GM23338 (cell line): ENCODE results near the gene FAM171A2. TPM values are rescaled to one million over a fixed set of nuclear protein-coding genes. Genes with fewer than 3 reads are reported as not detected.

Experiments used
- CREB1 ChIP-seq: fragments of 250-450 bp; sonication (Bioruptor Pico); IDR thresholded peaks from 2 replicates; pipeline ENCODE4 v1.5.0; 2020; ENCODE audit warnings: low read depth, mild to moderate bottlenecking, moderate library complexity
- EZH2 ChIP-seq: fragments of 200-600 bp; sonication (generic); IDR thresholded peaks from one replicate; pipeline ENCODE4 v1.8.0; 2017; ENCODE audit warnings: antibody characterized with exemption, mild to moderate bottlenecking, low read depth; ENCODE audit not compliant: unreplicated experiment
- STAT1 ChIP-seq: IDR thresholded peaks from one replicate; pipeline ENCODE4 v1.6.1; 2016; ENCODE audit warnings: antibody characterized with exemption; ENCODE audit not compliant: unreplicated experiment
- ZNF331 ChIP-seq: fragments of 250-450 bp; sonication (Bioruptor Pico); IDR thresholded peaks from 2 replicates; pipeline ENCODE4 v1.5.0; 2020; ENCODE audit warnings: low read depth, mild to moderate bottlenecking, moderate library complexity
- polyA plus RNA-seq: library from polyadenylated mRNA; unstranded; fragments of >200 nt; fragmentation: Nextera tagmentation; extraction: Ambion mirVana; gene quantifications from 2 replicates; pipeline ENCODE4 v1.2.1, GENCODE V29; 2016
- total RNA-seq: library from RNA; depleted of rRNA; stranded (reverse); fragments of >200 nt; shearing (Covaris generic); gene quantifications from 2 replicates; pipeline ENCODE4 v1.2.3, GENCODE V29; 2014
- TF ChIP-seq, protein P1 (sequence below): fragments of 250-450 bp; sonication (Bioruptor Pico); IDR thresholded peaks from 2 replicates; pipeline ENCODE4 v1.5.0; 2020; ENCODE audit warnings: mild to moderate bottlenecking, moderate library complexity
- TF ChIP-seq, protein P2 (sequence below): IDR thresholded peaks from one replicate; pipeline ENCODE4 v1.6.1; 2018; ENCODE audit warnings: antibody characterized with exemption; ENCODE audit not compliant: unreplicated experiment

Gene FAM171A2
- total and polyA plus RNA-seq, 2 experiments from 2014 or later, result 4.1 to 35.4 TPM

GRCh38 chr17:44389723-44390202 is 26.1 kb upstream of the FAM171A2 start (continued):
- TF ChIP-seq, protein P1, sequence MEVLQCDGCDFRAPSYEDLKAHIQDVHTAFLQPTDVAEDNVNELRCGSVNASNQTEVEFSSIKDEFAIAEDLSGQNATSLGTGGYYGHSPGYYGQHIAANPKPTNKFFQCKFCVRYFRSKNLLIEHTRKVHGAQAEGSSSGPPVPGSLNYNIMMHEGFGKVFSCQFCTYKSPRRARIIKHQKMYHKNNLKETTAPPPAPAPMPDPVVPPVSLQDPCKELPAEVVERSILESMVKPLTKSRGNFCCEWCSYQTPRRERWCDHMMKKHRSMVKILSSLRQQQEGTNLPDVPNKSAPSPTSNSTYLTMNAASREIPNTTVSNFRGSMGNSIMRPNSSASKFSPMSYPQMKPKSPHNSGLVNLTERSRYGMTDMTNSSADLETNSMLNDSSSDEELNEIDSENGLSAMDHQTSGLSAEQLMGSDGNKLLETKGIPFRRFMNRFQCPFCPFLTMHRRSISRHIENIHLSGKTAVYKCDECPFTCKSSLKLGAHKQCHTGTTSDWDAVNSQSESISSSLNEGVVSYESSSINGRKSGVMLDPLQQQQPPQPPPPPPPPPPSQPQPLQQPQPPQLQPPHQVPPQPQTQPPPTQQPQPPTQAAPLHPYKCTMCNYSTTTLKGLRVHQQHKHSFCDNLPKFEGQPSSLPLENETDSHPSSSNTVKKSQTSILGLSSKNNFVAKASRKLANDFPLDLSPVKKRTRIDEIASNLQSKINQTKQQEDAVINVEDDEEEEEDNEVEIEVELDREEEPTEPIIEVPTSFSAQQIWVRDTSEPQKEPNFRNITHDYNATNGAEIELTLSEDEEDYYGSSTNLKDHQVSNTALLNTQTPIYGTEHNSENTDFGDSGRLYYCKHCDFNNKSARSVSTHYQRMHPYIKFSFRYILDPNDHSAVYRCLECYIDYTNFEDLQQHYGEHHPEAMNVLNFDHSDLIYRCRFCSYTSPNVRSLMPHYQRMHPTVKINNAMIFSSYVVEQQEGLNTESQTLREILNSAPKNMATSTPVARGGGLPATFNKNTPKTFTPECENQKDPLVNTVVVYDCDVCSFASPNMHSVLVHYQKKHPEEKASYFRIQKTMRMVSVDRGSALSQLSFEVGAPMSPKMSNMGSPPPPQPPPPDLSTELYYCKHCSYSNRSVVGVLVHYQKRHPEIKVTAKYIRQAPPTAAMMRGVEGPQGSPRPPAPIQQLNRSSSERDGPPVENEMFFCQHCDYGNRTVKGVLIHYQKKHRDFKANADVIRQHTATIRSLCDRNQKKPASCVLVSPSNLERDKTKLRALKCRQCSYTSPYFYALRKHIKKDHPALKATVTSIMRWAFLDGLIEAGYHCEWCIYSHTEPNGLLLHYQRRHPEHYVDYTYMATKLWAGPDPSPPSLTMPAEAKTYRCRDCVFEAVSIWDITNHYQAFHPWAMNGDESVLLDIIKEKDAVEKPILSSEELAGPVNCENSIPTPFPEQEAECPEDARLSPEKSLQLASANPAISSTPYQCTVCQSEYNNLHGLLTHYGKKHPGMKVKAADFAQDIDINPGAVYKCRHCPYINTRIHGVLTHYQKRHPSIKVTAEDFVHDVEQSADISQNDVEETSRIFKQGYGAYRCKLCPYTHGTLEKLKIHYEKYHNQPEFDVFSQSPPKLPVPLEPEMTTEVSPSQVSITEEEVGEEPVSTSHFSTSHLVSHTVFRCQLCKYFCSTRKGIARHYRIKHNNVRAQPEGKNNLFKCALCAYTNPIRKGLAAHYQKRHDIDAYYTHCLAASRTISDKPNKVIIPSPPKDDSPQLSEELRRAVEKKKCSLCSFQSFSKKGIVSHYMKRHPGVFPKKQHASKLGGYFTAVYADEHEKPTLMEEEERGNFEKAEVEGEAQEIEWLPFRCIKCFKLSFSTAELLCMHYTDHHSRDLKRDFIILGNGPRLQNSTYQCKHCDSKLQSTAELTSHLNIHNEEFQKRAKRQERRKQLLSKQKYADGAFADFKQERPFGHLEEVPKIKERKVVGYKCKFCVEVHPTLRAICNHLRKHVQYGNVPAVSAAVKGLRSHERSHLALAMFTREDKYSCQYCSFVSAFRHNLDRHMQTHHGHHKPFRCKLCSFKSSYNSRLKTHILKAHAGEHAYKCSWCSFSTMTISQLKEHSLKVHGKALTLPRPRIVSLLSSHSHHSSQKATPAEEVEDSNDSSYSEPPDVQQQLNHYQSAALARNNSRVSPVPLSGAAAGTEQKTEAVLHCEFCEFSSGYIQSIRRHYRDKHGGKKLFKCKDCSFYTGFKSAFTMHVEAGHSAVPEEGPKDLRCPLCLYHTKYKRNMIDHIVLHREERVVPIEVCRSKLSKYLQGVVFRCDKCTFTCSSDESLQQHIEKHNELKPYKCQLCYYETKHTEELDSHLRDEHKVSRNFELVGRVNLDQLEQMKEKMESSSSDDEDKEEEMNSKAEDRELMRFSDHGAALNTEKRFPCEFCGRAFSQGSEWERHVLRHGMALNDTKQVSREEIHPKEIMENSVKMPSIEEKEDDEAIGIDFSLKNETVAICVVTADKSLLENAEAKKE (CRISPR knock-in tag), result no peak
- TF ChIP-seq EZH2, result no peak
- TF ChIP-seq STAT1, result no peak
- TF ChIP-seq ZNF331 (CRISPR knock-in tag), result no peak
- TF ChIP-seq, protein P2, sequence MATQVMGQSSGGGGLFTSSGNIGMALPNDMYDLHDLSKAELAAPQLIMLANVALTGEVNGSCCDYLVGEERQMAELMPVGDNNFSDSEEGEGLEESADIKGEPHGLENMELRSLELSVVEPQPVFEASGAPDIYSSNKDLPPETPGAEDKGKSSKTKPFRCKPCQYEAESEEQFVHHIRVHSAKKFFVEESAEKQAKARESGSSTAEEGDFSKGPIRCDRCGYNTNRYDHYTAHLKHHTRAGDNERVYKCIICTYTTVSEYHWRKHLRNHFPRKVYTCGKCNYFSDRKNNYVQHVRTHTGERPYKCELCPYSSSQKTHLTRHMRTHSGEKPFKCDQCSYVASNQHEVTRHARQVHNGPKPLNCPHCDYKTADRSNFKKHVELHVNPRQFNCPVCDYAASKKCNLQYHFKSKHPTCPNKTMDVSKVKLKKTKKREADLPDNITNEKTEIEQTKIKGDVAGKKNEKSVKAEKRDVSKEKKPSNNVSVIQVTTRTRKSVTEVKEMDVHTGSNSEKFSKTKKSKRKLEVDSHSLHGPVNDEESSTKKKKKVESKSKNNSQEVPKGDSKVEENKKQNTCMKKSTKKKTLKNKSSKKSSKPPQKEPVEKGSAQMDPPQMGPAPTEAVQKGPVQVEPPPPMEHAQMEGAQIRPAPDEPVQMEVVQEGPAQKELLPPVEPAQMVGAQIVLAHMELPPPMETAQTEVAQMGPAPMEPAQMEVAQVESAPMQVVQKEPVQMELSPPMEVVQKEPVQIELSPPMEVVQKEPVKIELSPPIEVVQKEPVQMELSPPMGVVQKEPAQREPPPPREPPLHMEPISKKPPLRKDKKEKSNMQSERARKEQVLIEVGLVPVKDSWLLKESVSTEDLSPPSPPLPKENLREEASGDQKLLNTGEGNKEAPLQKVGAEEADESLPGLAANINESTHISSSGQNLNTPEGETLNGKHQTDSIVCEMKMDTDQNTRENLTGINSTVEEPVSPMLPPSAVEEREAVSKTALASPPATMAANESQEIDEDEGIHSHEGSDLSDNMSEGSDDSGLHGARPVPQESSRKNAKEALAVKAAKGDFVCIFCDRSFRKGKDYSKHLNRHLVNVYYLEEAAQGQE, result no peak
- TF ChIP-seq CREB1 (CRISPR knock-in tag), result no peak
